Stimulated activated CD8-positive, alpha-beta memory T cell treated with anti-CD3 and anti-CD28 coated beads, Interleukin-12 subunit alpha, Interleukin-12 subunit beta, amount 100 ng/mL, for 24 hours (primary cell): ENCODE data around the gene ELF5.

Source experiments
- DNase-seq: peaks from one replicate; pipeline ENCODE4 v3.0.0-alpha.2; 2020; ENCODE audit errors: extremely low read depth

ELF5 gene

DNA sequence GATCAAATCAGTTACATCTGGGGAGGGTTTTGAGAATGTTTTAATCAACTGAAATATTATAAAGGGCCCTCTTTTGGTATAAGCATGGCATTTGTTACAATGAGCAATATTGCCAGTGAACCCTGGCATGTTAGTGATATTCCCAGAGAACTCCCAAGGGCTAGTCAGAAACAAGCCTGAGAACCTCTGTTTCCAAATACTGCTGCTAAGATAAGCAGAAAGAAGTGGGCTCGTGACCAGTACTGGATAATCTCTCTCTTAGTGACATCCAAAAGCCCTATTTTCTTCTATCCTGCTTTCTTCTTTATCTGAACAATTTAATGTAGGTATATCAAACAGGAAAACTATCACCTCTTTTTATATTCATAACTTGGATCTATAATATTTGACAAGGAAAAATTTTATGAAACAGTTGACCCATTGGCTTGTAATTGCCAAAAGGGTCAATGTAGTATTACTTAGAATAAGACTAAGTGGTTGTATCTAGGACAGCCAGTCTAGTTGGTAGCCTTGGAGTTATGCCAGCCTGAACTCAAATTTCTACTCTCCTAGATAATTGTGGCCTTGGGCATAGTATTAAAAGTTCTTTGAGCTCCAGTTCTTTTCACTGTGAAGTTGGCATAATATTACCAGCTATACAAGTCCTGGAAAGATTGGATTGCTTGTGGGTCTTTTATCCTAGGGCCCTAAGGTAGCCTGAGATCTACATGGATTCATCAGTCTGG is 59.1 kb downstream of the ELF5 start:
- no peak for DNase-seq

DNA sequence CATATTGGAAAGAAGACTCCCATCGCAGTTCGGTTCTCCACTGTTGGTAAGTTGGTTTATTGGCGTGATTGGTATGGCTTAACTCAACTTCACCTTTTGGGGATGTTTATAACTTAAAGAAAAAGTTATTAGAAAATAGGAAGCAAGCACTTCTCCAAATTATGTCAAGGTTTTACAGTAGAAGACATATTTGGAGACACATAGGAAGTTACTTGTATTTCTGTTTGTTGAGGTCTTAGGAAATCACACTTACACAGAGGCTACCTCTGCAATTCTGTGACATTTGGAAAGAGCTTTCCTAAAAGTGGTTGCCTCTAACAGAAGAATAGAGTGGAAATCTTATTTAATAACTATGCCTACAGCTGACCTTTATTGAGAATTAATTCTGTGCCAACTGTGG is 62.5 kb downstream of the ELF5 start:
- DNase-seq, result no peak

DNA sequence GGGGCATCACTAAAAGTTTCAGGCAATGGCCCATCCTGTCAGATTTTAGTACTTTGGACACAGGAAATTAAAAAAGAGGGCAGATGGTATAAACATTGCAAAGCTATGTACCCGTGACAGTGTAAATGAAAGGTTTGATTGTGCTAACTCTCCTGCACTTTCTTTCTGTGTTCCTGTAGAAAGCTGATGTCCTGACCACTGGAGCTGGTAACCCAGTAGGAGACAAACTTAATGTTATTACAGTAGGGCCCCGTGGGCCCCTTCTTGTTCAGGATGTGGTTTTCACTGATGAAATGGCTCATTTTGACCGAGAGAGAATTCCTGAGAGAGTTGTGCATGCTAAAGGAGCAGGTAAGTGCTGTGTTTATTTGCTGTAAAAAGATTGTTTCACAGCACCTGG is 64.6 kb downstream of the ELF5 start:
- no peak for DNase-seq

DNA sequence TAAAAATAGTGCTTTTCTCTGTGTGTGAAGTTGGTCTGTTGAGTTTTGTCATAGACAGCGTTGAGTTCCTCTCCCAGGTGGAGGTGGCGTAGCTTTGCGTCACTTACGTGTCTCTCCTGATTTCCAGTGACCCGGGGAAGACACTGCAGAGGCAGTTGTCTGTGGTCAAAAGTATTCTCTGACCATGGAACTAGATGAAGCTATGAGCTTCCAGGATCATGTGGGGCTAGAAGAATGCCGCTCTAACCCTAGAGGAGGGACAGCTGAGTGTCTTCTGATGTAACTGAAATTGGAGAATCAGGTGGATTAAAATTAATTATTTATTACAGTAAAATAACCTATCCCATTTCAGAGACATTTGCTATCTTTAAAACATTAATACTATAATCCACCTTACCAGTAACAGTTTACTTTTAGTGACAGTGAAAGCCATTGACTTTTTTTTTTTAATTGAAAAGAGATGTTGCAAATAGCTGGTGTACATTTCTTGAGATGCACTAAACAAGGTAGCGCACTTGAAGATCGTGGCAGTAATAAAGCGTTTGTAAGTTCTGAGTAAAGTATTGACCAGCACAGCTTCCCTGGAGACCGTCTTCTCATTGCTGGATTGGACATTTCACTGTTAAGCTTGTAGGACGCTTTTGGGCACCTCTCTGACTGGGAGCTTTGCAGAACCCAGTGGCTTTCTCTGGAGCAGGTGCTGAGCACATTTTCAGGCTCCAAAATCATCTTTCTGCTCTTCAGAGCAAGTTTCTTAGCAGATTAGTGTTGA is 65.2 kb downstream of the ELF5 start:
- no peak for DNase-seq

DNA sequence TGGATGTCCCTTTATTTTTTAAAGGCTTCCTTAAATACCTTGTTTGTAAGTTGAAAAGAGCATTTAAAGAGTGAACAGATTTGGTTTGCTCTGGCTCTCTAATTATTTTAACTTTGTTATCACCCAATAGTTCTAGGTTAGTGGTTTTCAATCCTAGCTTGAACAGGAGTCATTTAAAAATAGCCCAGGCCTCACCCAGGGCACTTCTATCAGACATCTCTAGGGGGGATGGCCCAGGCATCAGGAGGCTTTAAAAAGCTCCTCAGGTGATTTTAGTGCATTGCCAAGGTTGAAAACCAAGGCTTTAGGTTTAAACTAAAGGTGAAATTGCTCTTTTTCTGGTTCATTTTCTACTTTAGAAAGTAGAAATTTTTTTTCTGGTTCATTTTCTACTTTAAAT is 66.5 kb downstream of the ELF5 start:
- DNase-seq, result no peak

DNA sequence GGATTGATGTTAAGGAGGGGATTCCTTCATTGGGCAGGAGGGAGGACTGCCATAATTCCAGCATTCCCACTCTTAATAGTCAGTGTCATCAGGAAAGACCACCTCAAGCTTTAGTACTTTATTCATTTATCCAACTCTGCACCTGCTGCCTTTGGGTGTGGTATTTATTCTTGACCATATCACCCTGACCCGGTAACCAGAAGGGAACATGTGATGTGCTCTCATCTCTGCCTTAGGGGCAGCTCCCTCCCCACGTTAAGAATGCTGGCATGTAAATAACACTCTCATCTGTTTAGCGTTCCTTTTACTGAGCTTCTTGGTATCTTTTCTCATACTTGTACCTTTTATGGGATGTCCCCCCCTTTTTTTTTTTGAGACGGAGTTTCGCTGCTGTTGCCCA is 67.2 kb downstream of the ELF5 start:
- DNase-seq, result no peak

DNA sequence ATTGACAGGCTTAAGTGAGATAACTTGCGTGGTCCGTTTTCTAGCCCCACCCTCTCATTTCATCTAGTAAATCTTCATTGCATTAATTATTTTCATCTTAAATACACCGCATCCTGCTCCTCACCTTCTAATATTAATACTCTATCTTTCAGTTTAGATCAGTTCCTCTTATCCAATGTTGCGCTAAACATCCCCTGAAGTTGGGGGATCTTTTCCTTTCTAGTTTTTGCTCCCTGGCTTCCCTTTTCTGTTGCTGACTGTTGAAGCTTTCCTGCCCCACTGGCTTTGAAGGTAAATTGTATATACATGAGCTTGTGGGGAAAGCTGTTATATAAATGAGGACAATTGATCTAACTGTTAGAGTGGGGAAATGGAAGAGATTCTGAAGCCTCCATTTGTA is 67.6 kb downstream of the ELF5 start:
- no peak for DNase-seq

DNA sequence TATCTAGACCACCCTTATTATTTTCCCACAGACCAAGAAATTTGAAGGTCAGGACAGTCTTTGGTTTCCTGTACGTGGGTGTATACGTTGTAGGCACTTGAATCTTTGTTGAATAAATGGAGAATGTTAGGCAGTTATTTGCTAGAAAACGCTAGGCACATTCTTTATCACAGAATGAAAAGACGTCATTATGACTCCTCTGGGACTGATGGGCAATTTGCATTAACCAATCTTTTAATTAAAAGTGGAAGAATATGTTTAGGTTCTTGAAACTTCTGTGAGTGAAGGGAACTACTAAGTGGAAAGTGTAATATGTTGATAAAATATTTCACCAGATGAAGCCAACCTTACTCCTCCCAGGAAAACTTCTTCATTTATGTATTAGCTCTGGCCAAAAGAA is 69.2 kb downstream of the ELF5 start:
- DNase-seq, result no peak

DNA sequence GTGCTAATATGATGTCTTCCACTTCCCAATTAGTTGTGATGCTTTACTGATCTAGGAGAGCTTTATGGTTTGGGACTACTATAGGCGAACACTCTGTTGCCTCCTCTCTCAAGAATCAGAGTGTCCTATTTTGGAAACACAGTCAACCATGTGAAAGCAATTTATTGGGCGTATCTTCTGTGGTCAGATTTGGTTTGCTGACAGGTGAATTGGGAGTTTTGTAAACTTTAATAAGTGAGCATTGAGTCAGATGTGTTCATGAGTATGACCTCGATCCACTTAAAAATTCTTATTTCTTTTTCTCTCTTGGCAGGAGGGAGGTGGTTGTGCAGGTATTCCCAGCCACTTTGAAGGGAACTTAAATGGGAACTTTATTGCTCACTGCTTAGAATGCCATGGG is 70.5 kb downstream of the ELF5 start:
- no peak for DNase-seq

DNA sequence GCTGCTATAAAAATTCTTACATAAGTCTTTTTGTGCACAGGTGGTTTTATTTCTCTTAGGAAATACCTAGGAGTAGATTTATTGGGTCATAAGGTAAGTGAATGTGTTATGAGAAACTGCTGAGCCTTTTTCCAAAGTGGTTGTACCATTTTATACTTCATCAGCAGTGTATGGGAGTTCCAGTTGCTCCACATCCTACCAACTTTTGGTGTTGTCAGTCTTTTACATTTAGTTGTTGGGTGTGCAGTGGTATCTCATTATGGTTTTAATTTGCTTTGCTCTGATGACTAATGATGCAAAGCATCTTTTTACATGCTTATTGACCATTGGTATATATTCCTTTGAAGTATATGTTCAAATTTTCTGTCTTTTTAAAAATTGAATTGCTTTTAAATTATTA is 71.8 kb downstream of the ELF5 start:
- no peak for DNase-seq

DNA sequence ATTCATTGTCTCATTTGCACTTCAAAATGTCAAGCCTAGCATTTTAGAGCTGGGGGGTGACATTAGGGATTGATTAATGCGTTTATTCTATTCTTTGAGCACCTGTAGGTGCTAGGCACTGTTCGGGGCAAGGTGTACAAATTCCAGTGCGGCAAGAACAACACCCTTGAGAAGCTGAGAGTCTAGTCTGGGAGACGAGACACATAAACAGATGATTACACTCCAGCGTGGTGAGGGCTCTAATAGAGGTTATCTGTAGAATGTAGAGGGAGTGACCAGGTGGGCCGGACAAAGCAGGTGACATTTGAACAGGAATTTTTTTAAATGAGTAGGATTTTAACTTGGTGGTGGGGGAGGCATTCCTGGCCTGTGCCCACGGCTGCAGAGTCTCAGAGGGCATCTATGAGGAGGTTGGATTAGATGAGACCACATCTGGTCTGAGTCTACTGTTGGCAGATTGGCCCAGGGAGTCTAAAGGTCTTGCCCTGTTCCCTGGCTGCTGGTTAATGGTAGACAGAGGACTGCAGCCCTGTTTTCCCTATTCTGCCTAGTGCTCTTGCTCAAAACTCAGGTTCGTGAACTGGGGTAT is 73.9 kb downstream of the ELF5 start:
- no peak for DNase-seq

DNA sequence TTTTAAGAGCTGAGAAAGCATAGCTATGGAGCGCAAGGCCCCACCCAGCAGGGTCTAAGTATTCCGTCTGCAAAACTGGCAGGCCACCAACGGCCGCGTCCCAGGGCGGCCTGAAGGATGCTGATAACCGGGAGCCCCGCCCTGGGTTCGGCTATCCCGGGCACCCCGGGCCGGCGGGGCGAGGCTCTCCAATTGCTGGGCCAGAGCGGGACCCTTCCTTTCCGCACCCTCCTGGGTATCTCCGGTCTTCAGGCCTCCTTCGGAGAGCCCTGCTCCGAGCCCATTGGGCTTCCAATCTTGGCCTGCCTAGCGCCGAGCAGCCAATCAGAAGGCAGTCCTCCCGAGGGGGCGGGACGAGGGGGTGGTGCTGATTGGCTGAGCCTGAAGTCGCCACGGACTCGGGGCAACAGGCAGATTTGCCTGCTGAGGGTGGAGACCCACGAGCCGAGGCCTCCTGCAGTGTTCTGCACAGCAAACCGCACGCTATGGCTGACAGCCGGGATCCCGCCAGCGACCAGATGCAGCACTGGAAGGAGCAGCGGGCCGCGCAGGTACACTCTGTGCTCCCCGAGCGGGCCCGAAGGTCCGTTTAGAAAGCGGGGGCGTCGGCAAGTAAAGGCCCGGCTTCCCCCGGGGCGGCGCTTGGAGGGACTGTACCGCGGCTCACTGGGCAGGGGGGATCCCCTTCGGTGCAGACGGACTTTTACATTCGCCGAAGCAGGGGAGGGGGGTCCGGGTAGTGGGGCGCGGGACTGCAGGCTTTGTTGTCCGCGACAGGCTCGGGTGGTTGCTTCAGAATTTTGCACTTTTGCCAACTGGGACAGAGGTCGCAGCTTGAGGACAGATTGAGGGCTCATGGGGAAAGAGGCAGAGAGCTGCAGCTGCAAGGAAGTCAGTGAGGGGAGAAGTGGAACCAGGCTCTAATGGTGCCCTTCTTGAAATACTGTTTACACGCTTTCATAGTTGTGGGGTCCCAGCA is 74.8 kb downstream of the ELF5 start, which contains the start of gene CAT:
CAT (plus strand) TSS at position 406 of the 979 bp plus-strand sequence; CDS start at position 486, 80 bp downstream.
- peak; percentile 94 for DNase-seq

DNA sequence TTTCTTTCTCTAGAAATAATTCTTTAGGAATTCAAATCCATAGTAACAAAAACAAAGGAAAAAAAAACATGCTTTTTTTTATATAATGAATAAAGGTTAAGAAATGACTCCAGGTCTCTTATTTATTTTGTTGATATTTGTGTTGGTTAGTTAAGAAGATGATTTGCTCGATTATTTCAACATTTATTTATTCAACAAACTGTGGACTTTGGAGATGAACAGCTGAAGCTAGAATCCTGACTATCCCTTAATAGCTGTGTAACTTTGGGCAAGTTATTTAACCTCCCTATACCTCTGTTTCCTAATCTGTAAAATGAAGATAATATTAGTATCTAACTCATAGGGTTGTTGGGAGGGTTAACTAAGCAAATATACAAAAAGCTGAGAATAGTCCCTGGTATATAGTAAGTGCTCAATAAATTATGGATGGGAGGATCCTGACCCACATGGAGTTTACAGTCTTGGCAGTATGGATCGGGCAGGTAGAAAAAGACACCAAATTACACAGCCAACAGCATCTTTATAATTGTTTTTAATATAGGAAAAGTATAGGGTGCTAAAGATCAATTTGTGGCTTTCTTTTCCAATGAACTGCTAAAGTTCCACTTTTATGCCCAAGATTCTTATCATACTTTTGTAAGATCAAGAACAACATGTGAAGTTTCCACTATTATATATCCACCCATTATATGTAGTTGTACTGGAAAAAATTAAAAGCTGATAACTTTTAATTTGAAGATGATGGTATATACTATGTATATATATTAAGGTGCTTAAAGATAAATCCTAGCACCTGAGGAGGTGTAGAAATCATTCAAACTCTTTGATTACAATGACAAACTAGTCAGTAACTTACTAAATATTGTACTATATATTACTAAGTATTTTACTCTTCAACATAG is 76.1 kb downstream of the ELF5 start:
- no peak for DNase-seq

DNA sequence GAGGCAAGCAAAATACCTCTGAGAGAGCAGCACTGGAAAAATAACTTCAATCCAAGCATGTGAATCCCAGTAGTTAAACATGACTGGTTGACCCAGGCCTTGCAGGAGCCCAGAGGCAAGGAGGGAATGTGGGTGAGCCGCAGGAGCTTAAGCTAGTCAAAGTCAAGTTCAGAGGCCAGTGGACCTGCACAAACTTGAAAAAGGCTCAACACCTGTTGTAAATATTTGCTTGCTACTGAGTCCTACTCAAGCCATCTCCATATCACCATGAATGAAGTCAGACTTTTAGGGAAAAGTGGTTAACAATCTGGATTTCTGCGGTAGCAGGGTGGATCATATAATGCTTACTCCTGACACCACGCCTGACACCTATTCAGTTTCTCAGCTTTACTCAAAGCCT is 79.7 kb downstream of the ELF5 start:
- DNase-seq, result no peak

DNA sequence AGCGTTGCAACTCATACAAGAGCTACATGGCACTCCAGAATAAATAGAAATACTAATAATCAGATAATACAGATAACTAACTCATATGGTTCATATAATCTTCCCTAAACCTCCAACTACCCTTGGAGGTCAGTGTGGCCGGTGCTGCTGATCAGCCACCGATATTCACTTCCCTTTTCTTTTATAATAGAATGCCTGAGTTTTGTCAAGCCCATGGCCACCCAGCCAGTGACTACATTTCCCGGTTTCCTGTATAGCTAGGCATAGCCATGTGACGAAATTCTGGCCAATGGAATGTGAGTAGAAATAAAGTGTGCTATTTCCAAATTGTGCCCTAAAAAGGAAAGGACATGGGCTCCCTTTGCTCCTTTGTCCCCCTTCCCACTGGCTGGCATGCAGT is 80.8 kb downstream of the ELF5 start:
- no peak for DNase-seq

DNA sequence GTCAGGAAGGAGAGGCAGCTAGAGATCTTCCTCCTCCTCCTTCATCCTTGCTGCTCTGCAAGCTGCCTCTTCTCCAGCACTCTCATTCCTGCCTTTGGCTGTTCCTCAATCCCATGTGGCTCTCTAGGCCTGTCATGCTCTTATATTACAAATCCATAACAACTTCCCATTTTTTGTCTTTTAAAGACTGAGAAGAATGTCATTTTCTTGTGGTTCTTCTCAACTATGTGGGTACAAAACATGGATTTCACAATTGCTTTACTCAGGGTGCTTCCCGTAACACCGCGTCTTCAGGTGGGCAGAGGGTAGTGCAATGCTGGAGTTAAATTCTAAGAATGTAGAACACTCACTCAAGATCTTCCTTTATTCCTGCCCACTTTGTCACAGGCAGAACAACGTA is 81.6 kb downstream of the ELF5 start:
- no peak for DNase-seq
